Fibroblast of peridontal ligament (primary cell): ENCODE data around the gene SPTBN5.
A peak's percentile ranks its signal among the peaks of the same experiment; 100 is the strongest.
"Not testable (repeated sequence)": the region's sequence is repeated elsewhere in the genome, so short reads cannot be mapped to it uniquely, and the experiment has no call there.

Experiments used
- DNase-seq: peaks from one replicate; pipeline ENCODE4 v3.0.0-alpha.2; 2010; ENCODE audit errors: extremely low read depth

Gene SPTBN5

DNA sequence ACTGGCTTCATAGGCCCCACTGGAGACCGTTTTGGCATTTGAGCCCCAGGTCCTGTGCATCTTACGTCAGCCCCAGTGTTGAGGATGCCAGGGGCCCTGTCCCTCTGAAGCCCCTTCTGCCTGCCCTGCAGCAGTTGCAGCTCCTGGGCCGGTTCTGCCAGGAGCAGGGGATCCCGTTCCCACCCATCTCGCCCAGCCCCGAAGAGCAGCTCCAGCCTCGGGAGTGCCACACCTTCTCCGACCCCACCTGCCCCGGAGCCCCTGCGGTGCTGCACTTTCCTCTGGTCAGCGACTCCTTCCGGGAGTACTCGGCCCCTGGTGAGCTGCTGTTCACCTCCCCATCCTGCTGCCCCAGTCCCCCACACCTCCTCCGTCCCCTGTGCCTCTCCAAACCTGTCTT lies 46.6 kb downstream of the SPTBN5 start:
- no peak for DNase-seq

DNA sequence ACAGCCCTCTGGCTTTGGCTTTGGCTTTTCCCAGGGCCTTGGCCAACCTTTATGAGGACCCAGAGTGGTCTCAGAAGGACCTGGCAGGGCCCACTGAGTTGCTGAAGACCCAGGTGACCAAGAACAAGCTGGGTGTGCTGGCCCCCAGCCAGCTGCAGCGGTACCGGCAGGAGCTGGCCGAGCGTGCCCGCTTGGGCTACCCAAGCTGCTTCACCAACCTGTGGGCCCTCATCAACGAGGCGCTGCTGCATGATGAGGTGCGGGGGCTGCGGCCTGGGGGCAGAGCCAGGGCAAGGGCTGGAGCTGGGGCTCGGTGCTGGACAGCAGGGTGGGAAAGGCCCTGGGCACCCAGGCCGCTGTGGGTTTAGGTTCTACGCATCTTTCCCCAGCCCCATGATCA lies 49.0 kb downstream of the SPTBN5 start:
- no peak for DNase-seq

DNA sequence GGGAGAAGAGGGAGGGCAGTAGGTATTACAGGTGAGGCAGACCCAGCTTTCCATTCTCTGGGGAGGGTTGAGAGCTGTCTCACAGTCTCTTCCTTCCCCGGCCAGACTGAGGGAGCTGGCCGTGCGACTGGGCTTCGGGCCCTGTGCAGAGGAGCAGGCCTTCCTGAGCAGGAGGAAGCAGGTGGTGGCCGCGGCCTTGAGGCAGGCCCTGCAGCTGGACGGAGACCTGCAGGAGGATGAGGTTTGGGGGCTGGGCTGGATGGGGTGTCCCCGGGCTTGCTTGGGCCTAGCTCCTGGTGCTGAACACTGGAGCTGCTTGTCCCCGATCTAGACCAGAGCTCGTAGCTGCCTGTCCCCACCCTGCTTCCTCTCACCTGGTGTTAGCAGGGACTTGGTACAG lies 50.3 kb downstream of the SPTBN5 start:
- no peak for DNase-seq

DNA sequence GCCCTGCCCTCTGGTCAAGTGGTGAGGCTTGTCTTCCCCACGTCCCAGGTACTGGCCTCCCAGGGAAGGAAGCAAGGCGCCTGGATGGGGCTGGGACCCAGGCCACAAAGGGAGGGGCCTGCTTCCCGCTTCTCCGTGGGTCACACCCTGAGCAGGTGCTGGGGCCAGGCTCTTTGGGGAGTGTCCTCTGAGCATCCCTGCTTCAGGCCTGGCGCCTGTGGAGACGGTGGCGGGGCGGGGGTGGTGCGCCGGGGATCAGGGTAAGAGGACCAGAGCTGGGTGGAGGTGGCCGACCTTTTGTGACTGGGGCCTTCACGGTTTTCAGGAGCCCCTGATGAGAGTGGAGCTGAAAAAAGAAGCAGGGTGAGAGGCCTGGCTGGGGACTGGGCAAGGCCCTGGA lies 51.6 kb downstream of the SPTBN5 start:
- DNase-seq = no peak

GRCh38 chr15:41841131-41841530 lies 52.7 kb downstream of the SPTBN5 start:
- DNase-seq = no peak

GRCh38 chr15:41840673-41841072 lies 53.2 kb downstream of the SPTBN5 start:
- DNase-seq = no peak

- no peak for DNase-seq
Measured at GRCh38 chr15:41839781-41840491, 53.9 kb downstream of the SPTBN5 start.

DNA sequence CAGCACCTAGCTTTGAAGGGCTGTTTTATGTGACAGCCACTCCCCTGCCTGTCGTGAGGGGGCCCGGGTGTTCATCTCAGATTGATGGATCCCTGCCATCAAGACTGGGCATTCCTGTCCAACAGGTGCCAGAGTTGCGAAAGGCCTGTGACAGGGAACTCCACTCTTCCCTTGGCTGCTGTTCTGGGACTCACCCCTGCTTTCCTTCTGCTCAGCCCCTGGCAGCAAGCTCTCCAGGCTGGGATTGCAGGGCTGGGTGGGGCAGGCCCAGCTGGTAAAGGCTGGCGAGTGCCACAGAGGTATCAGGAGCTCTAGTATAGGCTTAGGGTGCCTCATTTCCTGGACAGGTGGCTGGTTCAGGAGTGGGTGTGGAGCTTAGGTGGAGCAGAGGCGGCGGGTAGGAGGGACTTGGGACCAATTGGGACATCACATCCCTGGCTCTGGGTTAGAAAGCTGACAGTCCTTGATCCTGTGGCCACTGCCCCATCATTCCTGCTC lies 55.4 kb downstream of the SPTBN5 start, which contains the start of gene PLA2G4B:
Gene PLA2G4B, plus strand, starts transcription at position 448 of the 498 bp plus-strand sequence. CDS start 67 bp downstream, outside the sequence.
- DNase-seq = no peak

- no peak for DNase-seq
Measured at GRCh38 chr15:41836713-41837454, 57.0 kb downstream of the SPTBN5 start.

GRCh38 chr15:41836073-41836472 lies 57.8 kb downstream of the SPTBN5 start:
- DNase-seq = no peak

DNA sequence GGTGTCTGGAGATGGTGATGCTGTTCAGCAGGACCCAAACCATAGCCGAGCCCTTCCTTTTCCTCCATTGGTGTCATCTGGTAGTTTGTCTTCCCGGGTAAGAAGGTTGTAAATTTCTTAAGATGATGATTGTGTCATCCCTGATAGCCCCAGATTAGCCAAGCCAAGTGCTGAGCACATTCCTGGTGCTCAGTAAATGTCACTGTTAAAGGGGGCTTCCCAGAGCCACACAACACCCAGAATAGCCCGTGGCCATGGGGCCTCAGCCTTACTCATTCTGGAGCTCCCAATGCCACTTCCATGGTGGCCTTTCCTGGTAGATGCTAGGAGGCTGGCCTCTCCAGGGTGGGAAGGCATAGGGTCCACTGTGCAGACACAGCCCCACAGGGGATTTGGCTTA lies 59.8 kb downstream of the SPTBN5 start:
- DNase-seq = no peak

DNA sequence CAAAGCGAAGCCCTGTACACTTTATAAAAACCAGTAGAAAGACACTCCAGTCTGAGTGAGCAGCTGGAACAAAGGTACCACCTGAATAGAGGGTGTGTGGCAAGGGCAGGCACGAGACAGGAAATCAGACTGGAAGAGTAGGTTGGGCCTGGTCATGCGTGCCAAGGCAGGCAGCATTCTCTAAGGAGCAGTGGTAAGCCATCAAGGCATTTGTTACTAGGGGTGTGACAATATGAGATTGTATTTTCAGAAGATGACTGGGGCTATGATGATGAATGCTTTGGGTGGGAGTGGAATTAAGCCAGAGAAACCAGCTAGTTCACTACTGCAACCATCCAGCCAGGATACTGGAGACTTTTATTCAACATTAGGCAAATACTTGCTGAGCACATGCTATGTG lies 61.0 kb downstream of the SPTBN5 start:
- no peak for DNase-seq

GRCh38 chr15:41832208-41832607 lies 61.6 kb downstream of the SPTBN5 start:
- DNase-seq = no peak

GRCh38 chr15:41831291-41831690 lies 62.6 kb downstream of the SPTBN5 start:
- not testable (repeated sequence) for DNase-seq

DNA sequence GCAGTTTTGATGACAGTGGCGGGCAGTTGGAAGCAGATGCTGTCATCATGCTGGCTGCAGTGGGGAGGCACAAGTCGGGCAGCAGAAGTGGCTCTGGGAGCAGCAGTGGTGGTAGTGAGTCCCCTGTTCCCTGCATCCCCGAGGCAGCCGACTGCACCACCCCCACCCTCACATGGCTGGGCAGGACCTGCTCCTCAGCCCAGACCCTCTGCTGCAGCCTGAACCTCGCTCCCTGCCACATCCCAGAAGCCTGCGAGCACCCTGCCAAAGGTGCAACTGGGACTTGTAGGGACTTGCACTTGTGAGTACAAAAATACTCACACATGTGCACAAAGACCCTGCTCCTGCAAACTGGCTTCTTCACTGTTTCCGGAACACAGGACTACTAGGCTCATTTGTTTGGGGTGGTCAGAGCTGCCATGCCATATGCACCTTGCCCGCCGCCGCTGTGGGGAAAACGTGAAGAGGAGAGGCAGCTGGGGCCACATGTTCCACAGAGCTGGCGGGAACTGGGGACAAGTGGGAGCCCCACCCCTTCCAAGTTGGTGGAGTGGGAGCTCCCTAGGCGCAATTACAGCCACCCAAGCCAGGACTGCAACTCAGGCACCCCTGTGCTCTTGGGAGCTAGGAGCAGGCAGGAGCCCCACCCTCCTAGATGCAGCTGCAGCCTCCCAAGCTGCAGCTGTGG lies 63.8 kb downstream of the SPTBN5 start:
- no peak for DNase-seq

DNA sequence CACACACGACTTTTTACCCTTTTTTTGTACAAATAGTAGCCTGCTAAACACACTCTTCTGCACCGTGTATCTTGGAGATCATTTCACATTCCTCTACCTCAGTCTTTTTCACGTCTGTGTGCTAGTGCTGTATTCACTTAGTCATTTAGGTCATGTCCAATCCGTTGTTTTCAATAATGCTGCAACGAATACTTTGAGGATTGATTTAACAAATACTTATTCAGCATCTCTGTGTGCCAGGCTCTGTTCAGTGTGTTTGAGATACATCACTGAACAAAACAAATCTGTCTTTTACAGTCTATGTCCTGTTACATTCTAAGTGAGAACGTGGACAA lies 65.1 kb downstream of the SPTBN5 start:
- DNase-seq = no peak

GRCh38 chr15:41827880-41828806 lies 65.7 kb downstream of the SPTBN5 start, which contains the start of gene JMJD7:
JMJD7 (plus strand) TSS chr15:41828092; CDS start chr15:41828125, 33 bp downstream.
- DNase-seq = peak; percentile 75

DNA sequence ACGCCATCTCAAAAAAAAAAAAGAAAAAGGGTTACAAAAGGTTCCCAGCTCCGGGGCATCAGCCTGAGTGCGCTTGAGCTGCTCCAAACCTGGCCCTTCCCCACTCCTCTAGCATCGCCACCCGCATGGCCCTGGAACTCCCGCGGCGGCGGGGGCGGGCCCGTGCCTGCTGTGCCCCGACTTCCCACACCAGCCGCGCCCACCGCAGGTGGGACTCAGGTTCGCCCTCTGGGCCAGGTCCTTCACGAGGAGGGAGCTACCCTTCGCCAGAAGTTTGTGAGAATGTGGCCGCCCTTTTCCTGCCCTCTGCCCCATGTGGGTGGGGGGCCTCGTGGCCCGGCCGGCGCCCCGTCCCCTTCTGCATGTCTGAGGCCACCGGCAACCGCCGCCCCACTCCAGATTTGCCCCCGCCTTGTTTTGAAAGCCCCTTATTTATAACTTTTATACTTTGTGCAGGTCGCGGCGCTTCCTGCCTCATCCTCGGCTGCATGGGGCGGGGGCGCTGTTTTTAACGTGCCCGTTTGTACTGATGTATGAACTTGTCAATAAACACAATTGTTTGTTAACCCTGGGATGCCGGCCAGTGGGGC lies 66.5 kb downstream of the SPTBN5 start:
- no peak for DNase-seq

DNA sequence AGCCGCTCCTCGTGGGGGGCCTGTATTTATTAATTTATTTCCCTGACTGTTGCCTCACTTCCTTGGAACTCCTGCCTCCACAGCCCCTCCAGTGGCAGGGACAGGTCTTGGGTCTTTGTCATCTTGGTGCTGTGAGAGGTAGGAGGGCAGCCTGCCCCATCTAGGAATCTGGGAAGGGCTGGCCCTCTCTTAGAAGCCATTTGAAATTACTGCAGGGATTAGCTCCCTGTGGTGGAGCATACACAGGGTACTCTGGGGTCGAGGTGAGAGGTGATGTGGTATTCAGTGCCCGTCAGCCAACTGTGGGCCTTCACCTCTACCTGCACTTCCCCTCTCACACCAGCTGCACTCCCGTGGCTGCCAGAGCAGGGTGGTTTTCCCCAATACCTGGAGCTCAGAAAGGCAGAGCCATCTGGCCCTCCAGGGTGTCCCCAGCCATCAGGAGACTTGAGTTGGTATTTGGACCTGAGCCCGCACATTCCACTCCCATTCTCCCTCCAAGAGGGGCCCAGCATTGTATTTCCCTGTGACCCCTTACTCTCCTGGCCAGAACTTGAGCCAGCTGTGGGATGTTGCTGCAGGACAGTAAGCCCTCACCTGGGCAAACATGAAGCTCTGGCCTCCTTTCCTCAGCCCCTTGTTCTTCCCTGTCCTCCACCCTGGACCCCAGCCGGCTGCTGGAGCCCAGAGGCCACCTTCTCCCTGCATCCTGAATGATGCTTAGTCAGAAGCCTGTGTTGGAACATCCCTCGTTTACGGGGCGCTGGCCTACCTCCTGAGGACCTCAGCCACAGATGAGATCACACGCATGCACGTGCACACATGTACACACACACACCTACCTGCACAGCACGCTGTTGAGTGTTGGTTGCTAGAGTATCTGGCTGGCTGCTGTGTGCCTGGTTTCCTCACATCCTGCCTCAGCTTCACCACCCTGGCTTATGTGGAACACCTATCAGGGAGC lies 68.0 kb downstream of the SPTBN5 start:
- no peak for DNase-seq

- no peak for DNase-seq
Measured at GRCh38 chr15:41825145-41825544, 68.7 kb downstream of the SPTBN5 start.
